PC-3 (cell line): ENCODE data around the gene CTPS1. TPM values are rescaled to one million over a fixed set of nuclear protein-coding genes. Genes with fewer than 3 reads are reported as not detected.

ENCODE experiments used
- ATAC-seq: fragments of 200-7000 bp; cut with Tn5 transposase; 2 replicates; pipeline ENCODE4 v1.9.1; 2020; ENCODE audit warnings: mild to moderate bottlenecking, moderate library complexity
- BruUV-seq: library from RNA; stranded (reverse); fragments of 400-500 nt; replicated peaks from 2 replicates; lab custom pipeline; 2021; lab: Mats Ljungman, UMichigan
- CTCF ChIA-PET: fragments of 300-600 bp; sonication (Branson Sonifier 250); formaldehyde crosslinking; loops from one replicate; lab custom pipeline; 2022; ENCODE audit warnings: antibody characterized with exemption; lab: Charles Lee
- POLR2A ChIA-PET: fragments of 300-600 bp; sonication (Branson Sonifier 250); formaldehyde crosslinking; loops from one replicate; lab custom pipeline; 2022; ENCODE audit warnings: antibody characterized with exemption; ENCODE audit not compliant: unreplicated experiment; lab: Charles Lee
- DNase-seq: peaks from one replicate; pipeline ENCODE4 v3.0.0-alpha.2; 2015
- H2AFZ ChIP-seq: fragments of 300-600 bp; sonication (generic); 2 replicates; pipeline ENCODE4 v1.6.0; 2016; ENCODE audit warnings: antibody characterized with exemption, low read length
- H3F3A ChIP-seq: fragments of 300-600 bp; sonication (generic); one replicate; pipeline ENCODE4 v1.6.0; 2017; ENCODE audit warnings: antibody characterized with exemption, low read length, control low read depth, mild to moderate bottlenecking; ENCODE audit not compliant: unreplicated experiment
- H3K27ac ChIP-seq: fragments of 300-600 bp; sonication (generic); 2 replicates; pipeline ENCODE4 v1.5.1; 2016; ENCODE audit warnings: mild to moderate bottlenecking, low read length
- H3K27me3 ChIP-seq: fragments of 300-600 bp; sonication (generic); 2 replicates; pipeline ENCODE4 v1.6.1; 2016; ENCODE audit warnings: low read length, mixed read lengths
- H3K36me3 ChIP-seq: fragments of 300-600 bp; sonication (generic); 2 replicates; pipeline ENCODE4 v1.6.1; 2016; ENCODE audit warnings: low read depth, mixed run types, low read length, mixed read lengths
- H3K4me1 ChIP-seq: fragments of 300-600 bp; sonication (generic); 2 replicates; pipeline ENCODE4 v1.5.1; 2016; ENCODE audit warnings: low read length; ENCODE audit not compliant: insufficient read depth
- H3K4me2 ChIP-seq: fragments of 300-600 bp; sonication (generic); 2 replicates; pipeline ENCODE4 v1.6.0; 2016; ENCODE audit warnings: low read length
- H3K4me3 ChIP-seq: fragments of 300-600 bp; sonication (generic); 2 replicates; pipeline ENCODE4 v1.5.1; 2016; ENCODE audit warnings: mild to moderate bottlenecking, low read length, mixed read lengths
- H3K79me2 ChIP-seq: fragments of 300-600 bp; sonication (generic); 2 replicates; pipeline ENCODE4 v1.6.1; 2017; ENCODE audit warnings: low read length, mixed read lengths
- H3K9ac ChIP-seq: fragments of 300-600 bp; sonication (generic); 2 replicates; pipeline ENCODE4 v1.6.0; 2016; ENCODE audit warnings: mild to moderate bottlenecking, low read length
- H3K9me2 ChIP-seq: fragments of 300-600 bp; sonication (generic); replicated peaks from 2 replicates; pipeline ENCODE4 v1.6.1; 2016; ENCODE audit warnings: mixed run types, low read length, mixed read lengths
- H3K9me3 ChIP-seq: fragments of 300-600 bp; sonication (generic); 2 replicates; pipeline ENCODE4 v1.6.1; 2016; ENCODE audit warnings: low read length, mixed read lengths
- H4K20me1 ChIP-seq: fragments of 300-600 bp; sonication (generic); 2 replicates; pipeline ENCODE4 v1.6.1; 2016; ENCODE audit warnings: low read length, mixed read lengths
- EZH2 ChIP-seq: fragments of 300-600 bp; sonication (generic); IDR thresholded peaks from one replicate; pipeline ENCODE4 v1.6.1; 2017; ENCODE audit warnings: antibody characterized with exemption, mild to moderate bottlenecking, low read length; ENCODE audit not compliant: unreplicated experiment
- EZH2phosphoT487 ChIP-seq: fragments of 300-600 bp; sonication (generic); IDR thresholded peaks from 2 replicates; pipeline ENCODE4 v1.6.1; 2018; ENCODE audit warnings: mild to moderate bottlenecking, antibody characterized with exemption, low read length, borderline replicate concordance
- intact Hi-C: fragments of 100-400 bp; cut with micrococcal nuclease; formaldehyde crosslinking; loops from 2 replicates; pipeline ENCODE4 v1.9.0; 2023
- total RNA-seq: library from RNA; depleted of rRNA; stranded (reverse); fragments of >200 nt; gene quantifications from 2 replicates; pipeline ENCODE4 v1.2.3, GENCODE V29; 2014
- TF ChIP-seq, protein P1 (sequence below): fragments of 300-600 bp; sonication (generic); conservative IDR thresholded peaks from 2 replicates; pipeline ENCODE4 v1.5.1; 2017; ENCODE audit warnings: antibody characterized with exemption, low read depth, mild to moderate bottlenecking, low read length

CTPS1 gene
- total RNA-seq, 1 experiment from 2014 or later, result 63.4 TPM

DNA sequence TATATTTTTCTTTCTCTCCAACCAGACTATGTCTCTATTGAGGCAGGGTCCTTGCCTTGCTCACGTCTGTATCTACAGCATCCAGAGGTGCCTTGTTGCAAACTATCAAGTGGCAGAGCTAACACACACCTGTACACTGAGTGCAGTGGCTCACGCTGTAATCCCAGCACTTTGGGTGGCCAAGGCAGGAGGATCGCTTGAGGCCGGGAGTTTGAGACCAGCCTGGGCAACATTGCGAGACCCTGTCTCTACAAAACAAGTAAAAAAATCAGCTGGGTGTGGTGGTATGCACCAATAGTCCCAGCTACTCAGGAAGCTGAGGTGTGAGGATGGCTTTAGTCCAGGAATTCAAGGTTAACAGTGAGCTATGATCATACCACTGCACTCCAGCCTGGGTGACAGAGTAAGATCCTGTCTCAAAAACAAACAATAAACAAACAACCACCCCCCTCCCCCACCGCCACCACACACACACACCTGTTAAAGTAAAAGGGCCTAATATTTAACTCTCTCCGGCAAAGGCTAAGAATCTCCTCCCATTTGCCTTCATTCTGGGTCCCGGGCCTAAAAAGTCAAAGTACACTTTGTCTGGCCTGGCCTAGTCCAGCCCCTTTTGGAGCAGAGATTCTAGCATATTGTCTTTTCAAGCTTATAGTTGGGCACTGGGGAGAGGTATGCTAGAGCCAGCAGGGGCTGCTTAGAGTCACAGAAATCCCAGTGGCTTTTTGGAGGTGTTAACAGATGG is 51.5 kb downstream of the CTPS1 start:
- intact Hi-C loops, result loop anchor here (10.0 kb wide), 1 partner anchor 204 kb away; no protein-coding TSS in a partner anchor
- Histone ChIP-seq H3K27ac (no peak overlapping the region), H3K4me3 (no peak overlapping the region), H3K36me3 (peaks cover 16% of the 10 kb centered on the region), H3K9me2 (no peaks in the 10 kb centered on the region), H3K79me2 (no peaks in the 10 kb centered on the region), H3K9ac (no peak overlapping the region), H3K4me1 (no peaks in the 10 kb centered on the region), H3F3A (no peaks in the 10 kb centered on the region), H3K4me2 (no peak overlapping the region), H3K27me3 (no peaks in the 10 kb centered on the region), H2AFZ (no peak overlapping the region), H4K20me1 (no peaks in the 10 kb centered on the region), H3K9me3 (no peaks in the 10 kb centered on the region)
- ChIA-PET CTCF (no interaction called here), POLR2A (no interaction called here)
- DNase-seq, result no peak
- no TSS peak for BruUV-seq
- no peak for TF ChIP-seq EZH2phosphoT487
- TF ChIP-seq, protein P1, sequence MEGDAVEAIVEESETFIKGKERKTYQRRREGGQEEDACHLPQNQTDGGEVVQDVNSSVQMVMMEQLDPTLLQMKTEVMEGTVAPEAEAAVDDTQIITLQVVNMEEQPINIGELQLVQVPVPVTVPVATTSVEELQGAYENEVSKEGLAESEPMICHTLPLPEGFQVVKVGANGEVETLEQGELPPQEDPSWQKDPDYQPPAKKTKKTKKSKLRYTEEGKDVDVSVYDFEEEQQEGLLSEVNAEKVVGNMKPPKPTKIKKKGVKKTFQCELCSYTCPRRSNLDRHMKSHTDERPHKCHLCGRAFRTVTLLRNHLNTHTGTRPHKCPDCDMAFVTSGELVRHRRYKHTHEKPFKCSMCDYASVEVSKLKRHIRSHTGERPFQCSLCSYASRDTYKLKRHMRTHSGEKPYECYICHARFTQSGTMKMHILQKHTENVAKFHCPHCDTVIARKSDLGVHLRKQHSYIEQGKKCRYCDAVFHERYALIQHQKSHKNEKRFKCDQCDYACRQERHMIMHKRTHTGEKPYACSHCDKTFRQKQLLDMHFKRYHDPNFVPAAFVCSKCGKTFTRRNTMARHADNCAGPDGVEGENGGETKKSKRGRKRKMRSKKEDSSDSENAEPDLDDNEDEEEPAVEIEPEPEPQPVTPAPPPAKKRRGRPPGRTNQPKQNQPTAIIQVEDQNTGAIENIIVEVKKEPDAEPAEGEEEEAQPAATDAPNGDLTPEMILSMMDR, result no peak
- no peak for TF ChIP-seq EZH2
- ATAC-seq, result no peak

DNA sequence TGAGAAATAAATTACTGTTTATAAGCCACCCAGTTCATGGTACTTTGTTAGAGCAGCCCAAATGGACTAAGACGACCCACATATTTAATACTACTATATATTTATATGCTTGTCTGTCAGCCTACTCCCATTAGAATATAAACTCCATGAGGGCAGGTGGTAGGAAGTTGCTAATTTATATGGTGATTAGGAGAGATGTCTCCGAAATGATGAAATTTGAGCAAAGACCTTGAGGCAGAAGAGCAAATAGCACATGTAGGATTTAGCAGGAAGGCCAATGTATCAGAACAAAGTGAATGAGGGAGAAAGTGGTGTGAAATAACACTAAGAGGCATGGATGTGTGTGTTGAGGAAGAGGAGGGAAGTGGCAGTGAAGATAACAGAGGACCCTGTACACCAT is 52.7 kb downstream of the CTPS1 start:
- no TSS peak for BruUV-seq

DNA sequence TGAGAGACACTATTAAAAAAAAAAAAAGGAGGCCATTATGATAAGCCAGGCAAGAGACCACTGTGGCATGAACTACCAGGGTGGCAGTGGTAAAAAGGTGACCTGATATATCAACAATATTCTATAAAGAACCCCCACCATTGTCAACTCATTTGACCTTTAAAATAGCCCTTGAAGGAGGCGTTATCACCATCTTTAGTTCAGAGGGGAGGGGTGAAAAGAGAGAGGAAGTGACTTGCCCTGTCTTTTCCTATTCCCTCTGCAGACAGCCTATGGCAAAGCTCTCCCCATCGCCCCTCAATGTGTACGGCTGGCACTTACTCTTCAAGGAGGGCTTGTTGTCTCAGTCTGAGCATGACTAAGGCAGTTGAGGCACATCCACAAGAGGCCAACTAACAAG is 53.8 kb downstream of the CTPS1 start:
- no peak overlapping the region for H2AFZ ChIP-seq
- no peaks in the 10 kb centered on the region for H3K79me2 ChIP-seq
- H3K9ac ChIP-seq, result no peak overlapping the region
- intact Hi-C loops, result loop anchor here (10.0 kb wide), 1 partner anchor 202 kb away; no protein-coding TSS in a partner anchor
- H3K27ac ChIP-seq, result no peak overlapping the region
- peaks cover 16% of the 10 kb centered on the region for H3K36me3 ChIP-seq
- no peaks in the 10 kb centered on the region for H3K9me3 ChIP-seq
- H3K4me2 ChIP-seq, result no peak overlapping the region
- no peak for DNase-seq
- TF ChIP-seq EZH2, result no peak
- TF ChIP-seq, protein P1, result no peak
- TF ChIP-seq EZH2phosphoT487, result no peak
- no peaks in the 10 kb centered on the region for H3K9me2 ChIP-seq
- H3F3A ChIP-seq, result no peaks in the 10 kb centered on the region
- ChIA-PET POLR2A (no interaction called here), CTCF (no interaction called here)
- no peaks in the 10 kb centered on the region for H3K4me1 ChIP-seq
- no peaks in the 10 kb centered on the region for H3K27me3 ChIP-seq
- no peaks in the 10 kb centered on the region for H4K20me1 ChIP-seq
- no peak for ATAC-seq
- H3K4me3 ChIP-seq, result no peak overlapping the region
- BruUV-seq, result no TSS peak

More for the DNA sequence above, 52.7 kb downstream of the CTPS1 start:
- H3K27ac ChIP-seq, result no peak overlapping the region
- H3K4me3 ChIP-seq, result no peak overlapping the region
- H3K4me2 ChIP-seq, result no peak overlapping the region
- H3K9me2 ChIP-seq, result no peaks in the 10 kb centered on the region
- no peaks in the 10 kb centered on the region for H3K79me2 ChIP-seq
- TF ChIP-seq, protein P1, result no peak
- ChIA-PET POLR2A (no interaction called here), CTCF (no interaction called here)
- ATAC-seq, result no peak
- H3K9ac ChIP-seq, result no peak overlapping the region
- H4K20me1 ChIP-seq, result no peaks in the 10 kb centered on the region
- H3F3A ChIP-seq, result no peaks in the 10 kb centered on the region
- no peaks in the 10 kb centered on the region for H3K4me1 ChIP-seq
- intact Hi-C loops, result loop anchor here (10.0 kb wide), 1 partner anchor 203 kb away; no protein-coding TSS in a partner anchor
- no peaks in the 10 kb centered on the region for H3K9me3 ChIP-seq
- H3K27me3 ChIP-seq, result no peaks in the 10 kb centered on the region
- no peak overlapping the region for H2AFZ ChIP-seq
- H3K36me3 ChIP-seq, result peaks cover 18% of the 10 kb centered on the region
- DNase-seq, result no peak
